HCT116 (cell line): ENCODE data around the gene CEP162. TPM values are rescaled to one million over a fixed set of nuclear protein-coding genes. Genes with fewer than 3 reads are reported as not detected.

Source experiments
- ATAC-seq: fragments of 200-7000 bp; cut with Tn5 transposase; 2 replicates; pipeline ENCODE4 v1.9.1; 2020; ENCODE audit warnings: mild to moderate bottlenecking, moderate library complexity
- BruUV-seq: library from RNA; stranded (reverse); fragments of 400-500 nt; replicated peaks from 2 replicates; lab custom pipeline; 2021; lab: Mats Ljungman, UMichigan
- CTCF ChIA-PET: fragments of 300-600 bp; sonication (Branson Sonifier 250); formaldehyde crosslinking; loops from one replicate; lab custom pipeline; 2021; ENCODE audit warnings: antibody characterized with exemption; lab: Charles Lee
- POLR2A ChIA-PET: fragments of 300-600, 350-600 bp; sonication (Branson Sonifier 250); formaldehyde crosslinking; loops from one replicate; lab custom pipeline; 2021; ENCODE audit warnings: antibody characterized with exemption; lab: Charles Lee
- RAD21 ChIA-PET, 2 experiments: fragments of 300-600 bp; sonication (Branson Sonifier 250); formaldehyde crosslinking; loops; one replicate each; lab custom pipeline; 2023; ENCODE audit warnings: low total read pairs in 2 of 2; ENCODE audit not compliant: uncharacterized antibody in 2 of 2, unreplicated experiment in 2 of 2, low non-redundant PET in 1 of 2; lab: Charles Lee
- DNase-seq: peaks from one replicate; pipeline ENCODE4 v3.0.0-alpha.2; 2010; ENCODE audit warnings: low read depth, low spot score
- H2AFZ ChIP-seq: fragments of 200-600 bp; shearing (Covaris generic), sonication (generic); 2 replicates; pipeline ENCODE4 v1.6.1; 2017; ENCODE audit warnings: low read depth, mixed run types, mixed read lengths, antibody characterized with exemption, low read length; ENCODE audit not compliant: poor library complexity, severe bottlenecking
- H3K27ac ChIP-seq: 2 replicates; pipeline ENCODE4 v1.5.1; 2012; ENCODE audit warnings: low read depth, low read length
- H3K27me3 ChIP-seq: fragments of 200-600 bp; sonication (generic); 2 replicates; pipeline ENCODE4 v1.6.1; 2016; ENCODE audit warnings: mixed run types, low read length, mixed read lengths; ENCODE audit not compliant: insufficient read depth
- H3K36me3 ChIP-seq, 2 experiments: fragments of 200-500 bp in 1 of 2; fragments of 200-600 bp in 1 of 2; sonication (Bioruptor generic) in 1 of 2; sonication (generic) in 1 of 2; 2 replicates each; pipeline versions ENCODE4 v1.5.1 to v1.6.1; 2014 to 2016; ENCODE audit warnings: low read length in 2 of 2, inconsistent platforms in 1 of 2, mixed read lengths in 1 of 2, mixed run types in 1 of 2; ENCODE audit not compliant: insufficient read depth in 2 of 2, control insufficient read depth in 1 of 2
- H3K4me1 ChIP-seq, 2 experiments: fragments of 200-600 bp in 1 of 2; sonication (generic) in 1 of 2; 2 replicates each; pipeline versions ENCODE4 v1.5.1 to v1.6.1; 2012 to 2017; ENCODE audit warnings: low read length in 2 of 2, inconsistent platforms in 1 of 2, mild to moderate bottlenecking in 1 of 2, mixed read lengths in 1 of 2, mixed run types in 1 of 2, moderate library complexity in 1 of 2; ENCODE audit not compliant: insufficient read depth in 2 of 2, control insufficient read depth in 1 of 2
- H3K4me2 ChIP-seq: fragments of 200-600 bp; sonication (generic); 2 replicates; pipeline ENCODE4 v1.6.1; 2017; ENCODE audit warnings: mixed run types, low read length, mixed read lengths
- H3K4me3 ChIP-seq, 2 experiments: fragments of 200-600 bp in 1 of 2; sonication (generic) in 1 of 2; replicated peaks in 1 of 2; 2 replicates each; pipeline ENCODE4 v1.5.1; 2011 to 2016; ENCODE audit warnings: low read length in 2 of 2, control low read depth in 1 of 2, low read depth in 1 of 2, mild to moderate bottlenecking in 1 of 2, mixed read lengths in 1 of 2, mixed run types in 1 of 2
- H3K79me2 ChIP-seq: fragments of 200-600 bp; sonication (generic); 2 replicates; pipeline ENCODE4 v1.6.1; 2017; ENCODE audit warnings: mild to moderate bottlenecking, mixed run types, low read length, moderate library complexity, mixed read lengths; ENCODE audit not compliant: insufficient read depth
- H3K9ac ChIP-seq: fragments of 200-600 bp; sonication (generic); 2 replicates; pipeline ENCODE4 v1.6.1; 2016; ENCODE audit warnings: low read length, mixed read lengths
- H3K9me2 ChIP-seq: fragments of 200-600 bp; sonication (generic), shearing (Covaris generic); 2 replicates; pipeline ENCODE4 v1.6.1; 2017; ENCODE audit warnings: mixed run types, mild to moderate bottlenecking, moderate library complexity; ENCODE audit not compliant: insufficient read depth
- H3K9me3 ChIP-seq, 2 experiments: fragments of 200-500 bp in 1 of 2; fragments of 200-600 bp in 1 of 2; sonication (Bioruptor generic) in 1 of 2; sonication (generic) in 1 of 2; 2 replicates each; pipeline ENCODE4 v1.6.1; 2014 to 2017; ENCODE audit warnings: low read length in 2 of 2, mixed read lengths in 2 of 2, inconsistent platforms in 1 of 2, low read depth in 1 of 2, mild to moderate bottlenecking in 1 of 2, mixed run types in 1 of 2, moderate library complexity in 1 of 2; ENCODE audit not compliant: control insufficient read depth in 1 of 2, insufficient read depth in 1 of 2
- H4K20me1 ChIP-seq: fragments of 200-600 bp; sonication (generic), shearing (Covaris generic); 2 replicates; pipeline ENCODE4 v1.6.1; 2017; ENCODE audit warnings: mixed run types, mild to moderate bottlenecking, moderate library complexity; ENCODE audit not compliant: insufficient read depth
- FOSL1 ChIP-seq: IDR thresholded peaks from 2 replicates; pipeline ENCODE4 v1.6.1; 2012; ENCODE audit warnings: low read depth
- POLR2AphosphoS5 ChIP-seq: IDR thresholded peaks from 2 replicates; pipeline ENCODE4 v1.6.1; 2011; ENCODE audit warnings: mild to moderate bottlenecking, low read depth, low read length, moderate library complexity
- REST ChIP-seq: IDR thresholded peaks from 2 replicates; pipeline ENCODE4 v1.6.1; 2012; ENCODE audit warnings: low read depth
- SRF ChIP-seq: IDR thresholded peaks from 2 replicates; pipeline ENCODE4 v1.6.1; 2012; ENCODE audit warnings: low read depth
- YY1 ChIP-seq: IDR thresholded peaks from 2 replicates; pipeline ENCODE4 v1.6.1; 2011; ENCODE audit warnings: low read length, low read depth, moderate library complexity, mild to moderate bottlenecking; ENCODE audit not compliant: insufficient replicate concordance; ENCODE audit errors: extremely low read depth
- intact Hi-C: fragments of 100-400 bp; cut with micrococcal nuclease; formaldehyde crosslinking; loops from 2 replicates; pipeline ENCODE4 v1.10.0; 2022
- total RNA-seq: library from RNA; stranded (reverse); gene quantifications from one replicate; pipeline ENCODE4 v1.2.1, GENCODE V29; 2021; ENCODE audit not compliant: unreplicated experiment

The CEP162 gene
- total RNA-seq, 1 experiment from 2014 or later: 5.5 TPM

GRCh38 chr6:84274856-84275255 is 47.4 kb upstream of the CEP162 start:
- no peaks in the 10 kb centered on the region for H3K4me1 ChIP-seq
- BruUV-seq: no TSS peak
- intact Hi-C loops: no loop called here
- H3K36me3 ChIP-seq: no peaks in the 10 kb centered on the region
- DNase-seq: no peak
- no peaks in the 10 kb centered on the region for H3K79me2 ChIP-seq
- no peak overlapping the region for H3K9ac ChIP-seq
- H4K20me1 ChIP-seq: no peaks in the 10 kb centered on the region
- ChIA-PET RAD21 (no interaction called here), CTCF (interaction anchor here (1.0 kb wide), 1 partner anchor 10 kb away, joined by 3 read pairs; no protein-coding TSS in a partner anchor), POLR2A (no interaction called here)
- H3K9me3 ChIP-seq: no peaks in the 10 kb centered on the region
- H2AFZ ChIP-seq: no peak overlapping the region
- H3K27ac ChIP-seq: no peak overlapping the region
- peaks cover 18% of the 10 kb centered on the region; the same call in 1 of the 2 replicates for H3K27me3 ChIP-seq
- H3K4me2 ChIP-seq: no peak overlapping the region
- H3K9me2 ChIP-seq: no peaks in the 10 kb centered on the region
- TF ChIP-seq SRF: no peak
- no peak for TF ChIP-seq YY1
- no peak for TF ChIP-seq REST
- no peak for TF ChIP-seq POLR2AphosphoS5
- no peak for TF ChIP-seq FOSL1
- H3K4me3 ChIP-seq: no peak overlapping the region
- no peak for ATAC-seq
